GM12878 (cell line): Measurements from ENCODE around the gene LDB3. TPM values are rescaled to one million over a fixed set of nuclear protein-coding genes. Genes with fewer than 3 reads are reported as not detected.

ENCODE experiments used
- ATAC-seq: fragments of 200-7000 bp; cut with Tn5 transposase; 3 replicates; pipeline ENCODE4 v1.9.1; 2020; ENCODE audit warnings: mild to moderate bottlenecking, moderate library complexity
- BruUV-seq: library from RNA; stranded (reverse); fragments of 400-500 nt; replicated peaks from 2 replicates; lab custom pipeline; 2021; lab: Mats Ljungman, UMichigan
- CTCF ChIA-PET: fragments of 300-600 bp; sonication (Branson Sonifier 250); formaldehyde crosslinking; extraction: SDS; loops from one replicate; lab custom pipeline; 2021; ENCODE audit warnings: inconsistent platforms; lab: Yijun Ruan, JAX
- POLR2A ChIA-PET: fragments of 350-600 bp; formaldehyde crosslinking; extraction: SDS; loops from one replicate; lab custom pipeline; 2021; ENCODE audit warnings: inconsistent platforms; lab: Charles Lee
- RAD21 ChIA-PET: fragments of 300-600 bp; sonication (Branson Sonifier 250); formaldehyde crosslinking; loops from one replicate; lab custom pipeline; 2023; ENCODE audit warnings: antibody characterized with exemption; ENCODE audit not compliant: unreplicated experiment; lab: Charles Lee
- SMC1A ChIA-PET: fragments of 300-600 bp; sonication (Branson Sonifier 250); formaldehyde crosslinking; loops from one replicate; lab custom pipeline; 2023; ENCODE audit not compliant: unreplicated experiment, uncharacterized antibody; lab: Charles Lee
- DNase-seq: peaks from one replicate; pipeline ENCODE4 v3.0.0-alpha.2; 2011; ENCODE audit warnings: low read depth, low spot score
- FAIRE-seq: peaks from 3 replicates; lab custom pipeline; 2011; peaks lifted over from hg19 to GRCh38; lab: Jason Lieb, UNC
- H2AFZ ChIP-seq: 2 replicates; pipeline ENCODE4 v1.6.0; 2011; ENCODE audit warnings: low read depth, low read length, control low read depth; ENCODE audit not compliant: control insufficient read depth
- H3K27ac ChIP-seq: 2 replicates; pipeline ENCODE4 v1.5.1; 2011; ENCODE audit warnings: control low read depth; ENCODE audit not compliant: control insufficient read depth, insufficient read depth
- H3K27me3 ChIP-seq, 2 experiments: replicated peaks in 1 of 2; 2 replicates each; pipeline versions ENCODE4 v1.6.0 to v1.6.1; 2011; ENCODE audit warnings: low read length in 1 of 2; ENCODE audit not compliant: control insufficient read depth in 2 of 2, insufficient read depth in 2 of 2
- H3K36me3 ChIP-seq, 2 experiments: 2 replicates each; pipeline ENCODE4 v1.5.1; 2011; ENCODE audit warnings: low read length in 1 of 2; ENCODE audit not compliant: control insufficient read depth in 2 of 2, insufficient read depth in 2 of 2
- H3K4me1 ChIP-seq: 2 replicates; pipeline ENCODE4 v1.6.1; 2011; ENCODE audit warnings: mild to moderate bottlenecking, low read length, moderate library complexity, mixed read lengths; ENCODE audit not compliant: control insufficient read depth, insufficient read depth
- H3K4me2 ChIP-seq: 2 replicates; pipeline ENCODE4 v1.6.0; 2011; ENCODE audit warnings: control low read depth; ENCODE audit not compliant: control insufficient read depth, insufficient read depth
- H3K4me3 ChIP-seq: fragments of 200-600 bp; sonication (generic); 2 replicates; pipeline ENCODE4 v1.5.1; 2016
- H3K79me2 ChIP-seq: 2 replicates; pipeline ENCODE4 v1.6.0; 2011; ENCODE audit warnings: low read length; ENCODE audit not compliant: control insufficient read depth, insufficient read depth
- H3K9ac ChIP-seq: 2 replicates; pipeline ENCODE4 v1.8.0; 2011; ENCODE audit warnings: low read length, control low read depth, mixed read lengths; ENCODE audit not compliant: control insufficient read depth, insufficient read depth
- H3K9me3 ChIP-seq: replicated peaks from 3 replicates; pipeline ENCODE4 v1.5.1; 2011; ENCODE audit warnings: mild to moderate bottlenecking, low read length; ENCODE audit not compliant: control insufficient read depth, insufficient read depth
- H4K20me1 ChIP-seq: 2 replicates; pipeline ENCODE4 v1.6.0; 2011; ENCODE audit not compliant: control insufficient read depth, insufficient read depth
- BRCA1 ChIP-seq: IDR thresholded peaks from 2 replicates; pipeline ENCODE4 v1.6.1; 2011; ENCODE audit warnings: low read depth, low read length, improper control_type of control experiment
- CREM ChIP-seq: IDR thresholded peaks from 2 replicates; pipeline ENCODE4 v1.6.1; 2014; ENCODE audit warnings: antibody characterized with exemption, low read depth
- EP300 ChIP-seq, 2 experiments: fragments of 150-350 bp in 1 of 2; IDR thresholded peaks; 2 replicates each; pipeline ENCODE4 v1.6.1; 2011 to 2012; ENCODE audit warnings: low read depth in 2 of 2, low read length in 2 of 2, borderline replicate concordance in 1 of 2, improper control_type of control experiment in 1 of 2, inconsistent platforms in 1 of 2; ENCODE audit not compliant: control insufficient read depth in 1 of 2
- ESRRA ChIP-seq: IDR thresholded peaks from 2 replicates; pipeline ENCODE4 v1.6.1; 2012; ENCODE audit warnings: mild to moderate bottlenecking, low read length, improper control_type of control experiment
- ETV6 ChIP-seq, 2 experiments: fragments of 450-650 bp in 1 of 2; IDR thresholded peaks in 1 of 2; conservative IDR thresholded peaks in 1 of 2; 2 replicates each; pipeline ENCODE4 v1.6.1; 2014; ENCODE audit warnings: antibody characterized with exemption in 1 of 2, borderline replicate concordance in 1 of 2, low read depth in 1 of 2, mild to moderate bottlenecking in 1 of 2, moderate library complexity in 1 of 2
- MYB ChIP-seq: fragments of 150-350 bp; IDR thresholded peaks from 2 replicates; pipeline ENCODE4 v1.6.1; 2014; ENCODE audit warnings: mild to moderate bottlenecking, low read depth, low read length, borderline replicate concordance
- NFYA ChIP-seq: IDR thresholded peaks from 2 replicates; pipeline ENCODE4 v1.6.1; 2011; ENCODE audit warnings: low read depth, mild to moderate bottlenecking, low read length, improper control_type of control experiment, borderline replicate concordance
- NRF1 ChIP-seq: conservative IDR thresholded peaks from 2 replicates; pipeline ENCODE4 v1.6.1; 2011; ENCODE audit warnings: mild to moderate bottlenecking, low read depth, low read length, improper control_type of control experiment
- PAX5 ChIP-seq: IDR thresholded peaks from 2 replicates; pipeline ENCODE4 v1.6.1; 2011; ENCODE audit warnings: low read depth, low read length, borderline replicate concordance
- SMARCA5 ChIP-seq: fragments of 450-650 bp; IDR thresholded peaks from 2 replicates; pipeline ENCODE4 v1.6.1; 2017; ENCODE audit warnings: mild to moderate bottlenecking
- SPI1 ChIP-seq: IDR thresholded peaks from 2 replicates; pipeline ENCODE4 v1.6.1; 2011; ENCODE audit warnings: low read depth, mild to moderate bottlenecking, low read length, moderate library complexity, borderline replicate concordance; ENCODE audit not compliant: insufficient read depth
- SRF ChIP-seq, 2 experiments: IDR thresholded peaks; 2 replicates each; pipeline ENCODE4 v1.6.1; 2011; ENCODE audit warnings: low read depth in 2 of 2, low read length in 2 of 2, mild to moderate bottlenecking in 1 of 2, moderate library complexity in 1 of 2
- STAT3 ChIP-seq: IDR thresholded peaks from 2 replicates; pipeline ENCODE4 v1.6.1; 2011; ENCODE audit warnings: low read depth, low read length, improper control_type of control experiment
- TCF7 ChIP-seq: IDR thresholded peaks from 2 replicates; pipeline ENCODE4 v1.6.1; 2014; ENCODE audit warnings: antibody characterized with exemption, borderline replicate concordance
- WGBS: methylation state at CpG from one replicate; pipeline ENCODE4 v1.1.6; 2016; ENCODE audit warnings: low lambda C conversion rate; ENCODE audit not compliant: insufficient replicate concordance, insufficient coverage; ENCODE audit errors: missing lambda C conversion rate; 5-methylcytosine and 5-hydroxymethylcytosine counted together
- in situ Hi-C: fragments of 300-500 bp; cut with MboI; formaldehyde crosslinking; loops from 9 replicates; pipeline ENCODE4 v1.14.3; 2018; ENCODE audit warnings: mixed read lengths
- intact Hi-C: fragments of 100-400 bp; cut with micrococcal nuclease; formaldehyde crosslinking; loops from one replicate; pipeline ENCODE4 v1.14.2; 2022; ENCODE audit not compliant: unreplicated experiment
- polyA plus RNA-seq, 11 experiments: library from polyadenylated mRNA; depleted of rRNA in 4 of 11; unstranded in 6 of 11; stranded (reverse) in 5 of 11; fragments of >200 nt; fragmentation: Nextera tagmentation in 4 of 11; fragmentation: Illumina TruSeq in 1 of 11; extraction: Ambion mirVana in 4 of 11; extraction: Trizol in 1 of 11; gene quantifications; 1 replicate in 1 of 11; 2 replicates in 10 of 11; pipeline versions ENCODE4 v1.2.1 to v1.2.3, GENCODE V29; 2011 to 2016; ENCODE audit warnings: inconsistent platforms in 2 of 11, missing spikeins in 2 of 11, low read depth in 1 of 11
- total RNA-seq, 4 experiments: library from RNA; depleted of rRNA in 3 of 4; stranded (reverse); fragments of >200 nt in 3 of 4; fragmentation: Illumina TruSeq in 1 of 4; extraction: Trizol in 1 of 4; gene quantifications; 2 replicates each; pipeline versions ENCODE4 v1.2.1 to v1.2.3, GENCODE V29; 2013 to 2021
- TF ChIP-seq, protein P1 (sequence below): IDR thresholded peaks from 2 replicates; pipeline ENCODE4 v1.6.1; 2012; ENCODE audit warnings: low read depth, low read length, improper control_type of control experiment
- TF ChIP-seq, protein P2 (sequence below): IDR thresholded peaks from 2 replicates; pipeline ENCODE4 v1.6.1; 2012; ENCODE audit warnings: low read depth, low read length, improper control_type of control experiment
- TF ChIP-seq, protein P3 (sequence below): IDR thresholded peaks from 2 replicates; pipeline ENCODE4 v1.6.1; 2011; ENCODE audit warnings: borderline replicate concordance, low read depth, mild to moderate bottlenecking, moderate library complexity, low read length; ENCODE audit not compliant: insufficient read depth, poor library complexity, severe bottlenecking
- TF ChIP-seq, protein P4 (sequence below): fragments of 450-650 bp; IDR thresholded peaks from 2 replicates; pipeline ENCODE4 v1.6.1; 2016; ENCODE audit warnings: mild to moderate bottlenecking
- TF ChIP-seq, protein P5 (sequence below): IDR thresholded peaks from 2 replicates; pipeline ENCODE4 v1.6.1; 2011; ENCODE audit warnings: borderline replicate concordance, low read depth, mild to moderate bottlenecking, moderate library complexity, mixed read lengths, low read length; ENCODE audit not compliant: insufficient read depth; ENCODE audit errors: extremely low read length

Gene LDB3
- total and polyA plus RNA-seq, 10 of the 15 experiments (the other 5 are each of a cell fraction or from before 2014, with no cell fraction given) = 0.02 to 0.07 (median 0.04) TPM; not detected in 1

DNA sequence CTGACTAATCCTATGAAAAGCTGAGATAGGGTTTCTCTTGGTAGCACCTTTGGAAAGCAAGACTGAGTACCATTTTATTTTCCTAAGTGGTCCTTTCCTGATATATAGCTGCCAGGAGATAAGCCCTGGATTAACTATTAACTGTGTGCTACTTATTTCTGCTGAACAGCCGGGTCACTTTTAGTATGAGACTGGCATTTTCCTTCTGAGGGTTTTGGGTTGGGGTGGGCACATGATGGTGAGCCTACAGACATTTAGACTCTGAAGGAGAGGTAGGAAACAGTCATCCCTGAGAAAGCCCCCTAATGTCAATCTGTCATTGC, 58.3 kb downstream of the LDB3 start:
- no peak overlapping the region for H3K4me2 ChIP-seq
- no peaks in the 10 kb centered on the region; the same call in 1 of the 2 replicates for H3K4me1 ChIP-seq
- ChIA-PET CTCF (interaction anchor here (0.6 kb wide), 1 partner anchor 173 kb away, joined by 3 read pairs; no protein-coding TSS in a partner anchor), POLR2A (no interaction called here), RAD21 (no interaction called here), SMC1A (interaction anchor here (0.6 kb wide), 1 partner anchor 103 kb away, joined by 3 read pairs; no protein-coding TSS in a partner anchor)
- no peak overlapping the region for H3K27ac ChIP-seq
- H4K20me1 ChIP-seq = no peaks in the 10 kb centered on the region
- H3K4me3 ChIP-seq = no peak overlapping the region
- no peaks in the 10 kb centered on the region for H3K79me2 ChIP-seq
- H3K27me3 ChIP-seq = no peaks in the 10 kb centered on the region; a peak in 1 of 4 replicates
- ATAC-seq (no peak), DNase-seq (no peak), FAIRE-seq (no peak)
- H3K9ac ChIP-seq = no peak overlapping the region
- no peak overlapping the region for H2AFZ ChIP-seq
- WGBS = 33% methylated on average over 1 of the region's 1 CpG
- H3K36me3 ChIP-seq = no peaks in the 10 kb centered on the region
- no TSS peak for BruUV-seq
- in situ Hi-C loops = no loop called here
- intact Hi-C loops = no loop called here
- no peaks in the 10 kb centered on the region; the same call in 2 of the 3 replicates for H3K9me3 ChIP-seq
- TF ChIP-seq, protein P1, sequence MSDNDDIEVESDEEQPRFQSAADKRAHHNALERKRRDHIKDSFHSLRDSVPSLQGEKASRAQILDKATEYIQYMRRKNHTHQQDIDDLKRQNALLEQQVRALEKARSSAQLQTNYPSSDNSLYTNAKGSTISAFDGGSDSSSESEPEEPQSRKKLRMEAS = no peak
- TF ChIP-seq SPI1 (no peak), SRF (IDR thresholded peaks at IDR 0.05; ENCODE audit: low read depth in 2 of 2, low read length in 2 of 2) (no peak), NFYA (no peak), BRCA1 (no peak), STAT3 (no peak), TCF7 (no peak), EP300 (IDR thresholded peaks at IDR 0.05; ENCODE audit: borderline replicate concordance in 1 of 2, control insufficient read depth in 1 of 2, low read depth in 2 of 2, low read length in 2 of 2) (no peak), MYB (no peak), NRF1 (no peak), PAX5 (no peak), ESRRA (no peak), ETV6 (conservative IDR thresholded peaks at IDR 0.05 in 1 of 2, IDR thresholded peaks at IDR 0.05 in 1 of 2; ENCODE audit: borderline replicate concordance in 1 of 2, low read depth in 1 of 2) (no peak), CREM (no peak), SMARCA5 (no peak)
- TF ChIP-seq, protein P2, sequence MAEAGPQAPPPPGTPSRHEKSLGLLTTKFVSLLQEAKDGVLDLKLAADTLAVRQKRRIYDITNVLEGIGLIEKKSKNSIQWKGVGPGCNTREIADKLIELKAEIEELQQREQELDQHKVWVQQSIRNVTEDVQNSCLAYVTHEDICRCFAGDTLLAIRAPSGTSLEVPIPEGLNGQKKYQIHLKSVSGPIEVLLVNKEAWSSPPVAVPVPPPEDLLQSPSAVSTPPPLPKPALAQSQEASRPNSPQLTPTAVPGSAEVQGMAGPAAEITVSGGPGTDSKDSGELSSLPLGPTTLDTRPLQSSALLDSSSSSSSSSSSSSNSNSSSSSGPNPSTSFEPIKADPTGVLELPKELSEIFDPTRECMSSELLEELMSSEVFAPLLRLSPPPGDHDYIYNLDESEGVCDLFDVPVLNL = no peak
- TF ChIP-seq, protein P3, sequence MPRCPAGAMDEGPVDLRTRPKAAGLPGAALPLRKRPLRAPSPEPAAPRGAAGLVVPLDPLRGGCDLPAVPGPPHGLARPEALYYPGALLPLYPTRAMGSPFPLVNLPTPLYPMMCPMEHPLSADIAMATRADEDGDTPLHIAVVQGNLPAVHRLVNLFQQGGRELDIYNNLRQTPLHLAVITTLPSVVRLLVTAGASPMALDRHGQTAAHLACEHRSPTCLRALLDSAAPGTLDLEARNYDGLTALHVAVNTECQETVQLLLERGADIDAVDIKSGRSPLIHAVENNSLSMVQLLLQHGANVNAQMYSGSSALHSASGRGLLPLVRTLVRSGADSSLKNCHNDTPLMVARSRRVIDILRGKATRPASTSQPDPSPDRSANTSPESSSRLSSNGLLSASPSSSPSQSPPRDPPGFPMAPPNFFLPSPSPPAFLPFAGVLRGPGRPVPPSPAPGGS = no peak
- TF ChIP-seq, protein P4, sequence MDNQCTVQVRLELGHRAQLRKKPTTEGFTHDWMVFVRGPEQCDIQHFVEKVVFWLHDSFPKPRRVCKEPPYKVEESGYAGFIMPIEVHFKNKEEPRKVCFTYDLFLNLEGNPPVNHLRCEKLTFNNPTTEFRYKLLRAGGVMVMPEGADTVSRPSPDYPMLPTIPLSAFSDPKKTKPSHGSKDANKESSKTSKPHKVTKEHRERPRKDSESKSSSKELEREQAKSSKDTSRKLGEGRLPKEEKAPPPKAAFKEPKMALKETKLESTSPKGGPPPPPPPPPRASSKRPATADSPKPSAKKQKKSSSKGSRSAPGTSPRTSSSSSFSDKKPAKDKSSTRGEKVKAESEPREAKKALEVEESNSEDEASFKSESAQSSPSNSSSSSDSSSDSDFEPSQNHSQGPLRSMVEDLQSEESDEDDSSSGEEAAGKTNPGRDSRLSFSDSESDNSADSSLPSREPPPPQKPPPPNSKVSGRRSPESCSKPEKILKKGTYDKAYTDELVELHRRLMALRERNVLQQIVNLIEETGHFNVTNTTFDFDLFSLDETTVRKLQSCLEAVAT = no peak
- TF ChIP-seq, protein P5, sequence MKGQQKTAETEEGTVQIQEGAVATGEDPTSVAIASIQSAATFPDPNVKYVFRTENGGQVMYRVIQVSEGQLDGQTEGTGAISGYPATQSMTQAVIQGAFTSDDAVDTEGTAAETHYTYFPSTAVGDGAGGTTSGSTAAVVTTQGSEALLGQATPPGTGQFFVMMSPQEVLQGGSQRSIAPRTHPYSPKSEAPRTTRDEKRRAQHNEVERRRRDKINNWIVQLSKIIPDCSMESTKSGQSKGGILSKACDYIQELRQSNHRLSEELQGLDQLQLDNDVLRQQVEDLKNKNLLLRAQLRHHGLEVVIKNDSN = no peak
